Upper lobe of left lung (tissue), 6 donors: Measurements from ENCODE around the gene GALNT13. TPM values are rescaled to one million over a fixed set of nuclear protein-coding genes. Genes with fewer than 3 reads are reported as not detected.

Source experiments
- ATAC-seq, 2 donors: fragments of 200-7000 bp; cut with Tn5 transposase; one replicate each; pipeline ENCODE4 v1.9.1; 2022; ENCODE audit warnings: mild to moderate bottlenecking in 2 of 2, moderate library complexity in 2 of 2; ENCODE audit not compliant: low FRiP score in 2 of 2
- DNase-seq, 2 donors: peaks; one replicate each; pipeline ENCODE4 v3.0.0-alpha.2; 2019 to 2020
- H3K27ac ChIP-seq, 4 donors: fragments of 200-600 bp; sonication (generic); one replicate each; pipeline ENCODE4 v1.5.1; 2016 to 2019
- H3K27me3 ChIP-seq, 4 donors: fragments of 200-600 bp; sonication (generic); one replicate each; pipeline ENCODE4 v1.5.1; 2017 to 2019
- H3K36me3 ChIP-seq, 4 donors: fragments of 200-600 bp; sonication (generic); one replicate each; pipeline ENCODE4 v1.5.1; 2016 to 2019
- H3K4me1 ChIP-seq, 4 donors: fragments of 200-600 bp; sonication (generic); one replicate each; pipeline ENCODE4 v1.5.1; 2018 to 2019
- H3K4me3 ChIP-seq, 4 donors: fragments of 200-600 bp; sonication (generic); one replicate each; pipeline ENCODE4 v1.5.1; 2017 to 2019; ENCODE audit warnings: mild to moderate bottlenecking in 2 of 4, moderate library complexity in 1 of 4
- H3K9me3 ChIP-seq, 4 donors: fragments of 200-600 bp; sonication (generic); one replicate each; pipeline ENCODE4 v1.5.1; 2018 to 2019
- CTCF ChIP-seq, 6 experiments: fragments of 450-650 bp in 4 of 6; fragments of 200-600 bp in 2 of 6; sonication (generic) in 2 of 6; IDR thresholded peaks; one replicate each; pipeline ENCODE4 v1.5.1; 2016 to 2019; ENCODE audit warnings: antibody characterized with exemption in 6 of 6
- EP300 ChIP-seq, 4 donors: sonication (generic); formaldehyde crosslinking; IDR thresholded peaks; one replicate each; pipeline ENCODE4 v1.5.1; 2017; ENCODE audit warnings: antibody characterized with exemption in 4 of 4, control low read depth in 2 of 4
- POLR2A ChIP-seq, 4 donors: fragments of 450-650 bp; IDR thresholded peaks; one replicate each; pipeline ENCODE4 v1.5.1; 2016 to 2017; ENCODE audit warnings: antibody characterized with exemption in 4 of 4, mild to moderate bottlenecking in 2 of 4
- POLR2AphosphoS5 ChIP-seq, 2 donors: sonication (generic); formaldehyde crosslinking; IDR thresholded peaks; one replicate each; pipeline ENCODE4 v1.5.1; 2017; ENCODE audit warnings: antibody characterized with exemption in 2 of 2
- WGBS, 2 donors: methylation state at CpG; one replicate each; pipeline ENCODE4 v1.1.5; 2017 to 2018; 5-methylcytosine and 5-hydroxymethylcytosine counted together
- total RNA-seq, 6 donors: library from RNA; depleted of rRNA in 4 of 6; stranded (reverse); fragments of >200 nt in 4 of 6; gene quantifications; one replicate each; pipeline versions ENCODE4 v1.1.0 to v1.2.1, GENCODE V29; 2016 to 2021
- donor health status: DM: no; HTN: no; CAD: no; lungs with moderate emphysema.
- donor health status: DM: no; HTN: yes; CAD: no; lungs with severe emphysema.

Gene GALNT13
- total RNA-seq, 6 donors from 2014 or later: 1.6 to 4.1 (median 2.8) TPM

GRCh38 chr2:154170400-154170799 is 298.7 kb downstream of the GALNT13 start:
- H3K27me3 ChIP-seq: no peaks in the 10 kb centered on the region
- no peak for ATAC-seq
- WGBS, 2 donors: 56 to 79% methylated on average over 1 of the region's 1 CpG
- TF ChIP-seq POLR2A (IDR thresholded peaks at IDR 0.05): no peak
- no peak for TF ChIP-seq CTCF (IDR thresholded peaks at IDR 0.05)
- no peak for TF ChIP-seq EP300 (IDR thresholded peaks at IDR 0.05)
- no peak for TF ChIP-seq POLR2AphosphoS5 (IDR thresholded peaks at IDR 0.05)
- no peaks in the 10 kb centered on the region for H3K9me3 ChIP-seq
- DNase-seq: no peak
- H3K4me1 ChIP-seq: no peaks in the 10 kb centered on the region
- no peak overlapping the region for H3K4me3 ChIP-seq
- no peak overlapping the region for H3K27ac ChIP-seq
- no peaks in the 10 kb centered on the region for H3K36me3 ChIP-seq

GRCh38 chr2:154173164-154173563 is 301.4 kb downstream of the GALNT13 start:
- ATAC-seq: no peak
- Histone ChIP-seq H3K27me3 (no peaks in the 10 kb centered on the region), H3K9me3 (no peaks in the 10 kb centered on the region), H3K4me3 (no peak overlapping the region), H3K4me1 (no peaks in the 10 kb centered on the region), H3K36me3 (no peaks in the 10 kb centered on the region), H3K27ac (no peak overlapping the region)
- no peak for DNase-seq
- 62 to 64% methylated on average over 2 of the region's 2 CpGs for WGBS, 2 donors
- no peak for TF ChIP-seq CTCF (IDR thresholded peaks at IDR 0.05)
- no peak for TF ChIP-seq POLR2AphosphoS5 (IDR thresholded peaks at IDR 0.05)
- TF ChIP-seq EP300 (IDR thresholded peaks at IDR 0.05): no peak
- no peak for TF ChIP-seq POLR2A (IDR thresholded peaks at IDR 0.05)

- no peak for TF ChIP-seq EP300 (IDR thresholded peaks at IDR 0.05)
- TF ChIP-seq CTCF (IDR thresholded peaks at IDR 0.05): no peak
- TF ChIP-seq POLR2AphosphoS5 (IDR thresholded peaks at IDR 0.05): no peak
- TF ChIP-seq POLR2A (IDR thresholded peaks at IDR 0.05): no peak
- DNase-seq (no peak), ATAC-seq (no peak)
- WGBS, 2 donors: 87% methylated on average over 3 of the region's 3 CpGs
- H3K27ac ChIP-seq: no peak overlapping the region
- no peaks in the 10 kb centered on the region for H3K36me3 ChIP-seq
- no peaks in the 10 kb centered on the region for H3K27me3 ChIP-seq
- no peak overlapping the region for H3K4me3 ChIP-seq
- no peaks in the 10 kb centered on the region for H3K9me3 ChIP-seq
- H3K4me1 ChIP-seq: no peaks in the 10 kb centered on the region
Observed at GRCh38 chr2:154173919-154174318, 302.2 kb downstream of the GALNT13 start.

- H3K36me3 ChIP-seq: no peaks in the 10 kb centered on the region
- H3K4me3 ChIP-seq: no peak overlapping the region
- H3K4me1 ChIP-seq: no peaks in the 10 kb centered on the region
- ATAC-seq: no peak
- 95% methylated on average over 5 of the region's 5 CpGs for WGBS, 2 donors
- H3K9me3 ChIP-seq: peaks cover 0 to 8% (median 0%) of the 10 kb centered on the region in 4 donors
- no peak for DNase-seq
- TF ChIP-seq CTCF (IDR thresholded peaks at IDR 0.05): no peak
- no peak overlapping the region for H3K27ac ChIP-seq
- no peaks in the 10 kb centered on the region for H3K27me3 ChIP-seq
Observed at GRCh38 chr2:154182008-154182407, 310.3 kb downstream of the GALNT13 start.

GRCh38 chr2:154187948-154188347 is 316.2 kb downstream of the GALNT13 start:
- Histone ChIP-seq H3K9me3 (peaks cover 0 to 8% (median 0%) of the 10 kb centered on the region in 4 donors), H3K27ac (no peak overlapping the region), H3K36me3 (no peaks in the 10 kb centered on the region), H3K27me3 (no peaks in the 10 kb centered on the region), H3K4me3 (no peak overlapping the region), H3K4me1 (no peaks in the 10 kb centered on the region)
- 58 to 60% methylated on average over 2 of the region's 2 CpGs for WGBS, 2 donors
- ATAC-seq: no peak
- no peak for DNase-seq
- TF ChIP-seq CTCF (IDR thresholded peaks at IDR 0.05) (no peak), POLR2AphosphoS5 (IDR thresholded peaks at IDR 0.05) (no peak), EP300 (IDR thresholded peaks at IDR 0.05) (no peak), POLR2A (IDR thresholded peaks at IDR 0.05) (no peak)
